GM10266 (cell line): ENCODE data around the gene ASTL.

ENCODE experiments used
- DNase-seq: peaks from one replicate; pipeline ENCODE4 v3.0.0; 2012; ENCODE audit errors: extremely low spot score
- CTCF ChIP-seq: IDR thresholded peaks from 2 replicates; pipeline ENCODE4 v1.5.1; 2012; ENCODE audit warnings: mild to moderate bottlenecking, low read depth; ENCODE audit not compliant: control insufficient read depth, insufficient read depth; ENCODE audit errors: missing control alignments

Gene ASTL

DNA sequence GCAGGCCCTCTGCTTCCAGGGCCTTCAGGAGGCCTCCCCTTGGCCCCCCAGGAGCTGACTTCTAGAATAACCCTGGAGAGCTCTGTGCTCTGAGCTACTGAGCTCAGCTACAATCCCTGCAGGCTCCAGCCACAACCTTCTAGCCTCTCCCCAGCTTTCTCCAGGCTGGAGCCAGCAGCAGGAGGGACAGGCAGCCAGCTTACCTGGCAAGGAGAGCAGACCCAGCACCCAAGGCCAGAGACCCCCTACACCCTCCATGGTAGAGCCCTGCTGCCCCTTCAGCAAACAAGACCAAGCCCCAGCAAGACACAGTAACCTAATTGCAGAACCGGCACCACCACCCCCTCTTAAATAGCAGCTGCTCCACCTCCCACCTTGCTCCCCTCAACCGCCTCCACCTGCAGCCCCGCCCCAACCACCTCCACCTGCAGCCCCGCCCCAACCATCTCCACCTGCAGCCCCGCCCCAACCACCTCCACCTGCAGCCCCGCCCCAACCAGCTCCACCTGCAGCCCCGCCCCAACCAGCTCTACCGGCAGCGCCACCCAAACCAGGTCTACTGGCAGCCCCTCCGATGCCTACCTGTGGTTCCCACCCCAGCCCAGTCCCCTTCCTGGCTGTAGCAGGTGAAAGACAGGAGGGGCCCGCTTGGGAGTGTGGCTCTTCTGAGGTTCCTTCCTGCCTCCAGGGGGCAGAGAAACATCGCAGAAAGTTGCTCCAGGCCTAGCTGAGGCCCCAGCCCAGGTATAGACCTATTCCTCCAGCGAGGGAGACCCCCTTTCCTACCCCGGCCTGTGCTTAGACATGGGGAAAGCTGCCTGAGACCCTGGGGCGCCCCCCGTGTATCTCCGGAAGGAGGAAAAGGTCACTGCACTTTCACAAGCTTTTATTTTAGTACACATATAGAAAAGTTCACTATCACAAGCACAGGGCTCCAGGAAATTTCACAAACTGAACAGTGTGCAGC lies at the start of gene ASTL:
Gene ASTL (minus strand): TSS at position 324 of the 967 bp plus-strand sequence. CDS start 66 bp downstream, at position 258.
- DNase-seq: peak; percentile 80
- TF ChIP-seq CTCF: peak; percentile 79

DNA sequence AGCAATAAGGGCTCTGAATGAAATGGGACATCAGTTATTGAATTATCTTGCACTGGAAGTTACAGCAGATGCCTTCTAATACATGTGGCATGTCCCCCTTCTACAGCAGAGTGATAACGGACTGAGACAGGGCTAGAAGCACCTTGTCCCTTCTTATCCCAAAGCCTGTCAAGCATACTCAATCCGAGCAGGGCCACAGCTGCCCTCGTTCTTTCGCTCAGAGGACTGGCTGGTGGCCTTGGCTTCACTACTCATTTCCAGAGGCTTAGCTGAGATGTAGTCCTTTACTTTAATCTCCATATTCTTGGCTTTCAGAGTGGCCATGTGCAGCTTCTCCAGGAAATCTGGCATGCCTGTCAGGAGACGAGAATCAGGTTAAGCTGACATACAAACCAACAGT lies 48.3 kb upstream of the ASTL start:
- no peak for TF ChIP-seq CTCF
- no peak for DNase-seq

DNA sequence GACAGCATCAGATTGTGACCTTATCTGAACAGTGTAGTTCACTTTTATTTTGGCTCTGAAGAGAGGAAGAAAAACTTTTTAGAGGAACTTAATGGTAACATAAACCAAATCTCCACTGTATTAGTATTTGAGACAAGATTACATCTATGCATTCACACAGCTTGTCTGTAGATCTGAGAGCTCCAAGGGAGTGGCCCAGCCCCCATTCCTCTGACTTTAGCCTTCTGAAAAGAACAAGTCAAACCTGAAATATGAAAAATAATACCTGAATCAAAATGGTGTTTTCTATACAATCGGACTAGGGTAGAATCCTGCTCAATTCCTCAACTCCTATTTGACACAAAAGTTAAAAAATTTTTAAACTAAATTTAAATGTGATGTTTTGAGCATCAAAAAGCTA lies 47.2 kb upstream of the ASTL start:
- DNase-seq: no peak
- no peak for TF ChIP-seq CTCF

- no peak for DNase-seq
Measured at GRCh38 chr2:96184989-96185388, 46.7 kb upstream of the ASTL start.

DNA sequence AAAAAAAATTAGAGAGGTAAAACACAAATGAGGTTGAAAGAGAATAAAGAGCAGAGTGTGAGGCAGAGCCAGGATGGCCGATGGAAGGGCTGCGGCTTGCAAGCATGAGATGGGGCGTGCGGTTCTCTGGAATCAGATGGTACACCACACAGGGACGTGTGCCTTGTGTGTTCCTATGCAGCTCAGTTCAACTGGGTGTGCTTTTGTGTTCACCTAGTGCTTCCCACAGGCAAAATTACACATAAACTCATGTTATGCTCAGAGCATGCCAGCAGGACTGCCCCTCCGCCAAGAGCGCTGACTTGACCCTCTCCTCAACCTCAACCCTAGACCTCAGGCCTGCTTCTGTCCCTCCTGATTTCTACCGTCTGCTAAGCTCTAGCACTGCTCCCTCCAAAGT lies 45.9 kb upstream of the ASTL start:
- DNase-seq: no peak

More at GRCh38 chr2:96184989-96185388, 46.7 kb upstream of the ASTL start:
- no peak for TF ChIP-seq CTCF

GRCh38 chr2:96181529-96181928 lies 43.2 kb upstream of the ASTL start:
- DNase-seq: no peak
- TF ChIP-seq CTCF: no peak

More for the DNA sequence above, 45.9 kb upstream of the ASTL start:
- TF ChIP-seq CTCF: no peak

- DNase-seq: no peak
- no peak for TF ChIP-seq CTCF
Measured at GRCh38 chr2:96180521-96180920, 42.2 kb upstream of the ASTL start.
